Neuronal stem cell (in vitro differentiated cells): Measurements from ENCODE around the gene AGAP1.

Source experiments
- DNase-seq: peaks from one replicate; pipeline ENCODE4 v3.0.0-alpha.2; 2013; ENCODE audit warnings: low spot score
- H2AFZ ChIP-seq: one replicate; pipeline ENCODE4 v1.6.1; 2013; ENCODE audit warnings: mild to moderate bottlenecking, low read length, inconsistent platforms
- H2AK5ac ChIP-seq: 2 replicates; pipeline ENCODE4 v1.6.1; 2013; ENCODE audit warnings: low read depth, mild to moderate bottlenecking, inconsistent platforms, low read length, moderate library complexity, mixed read lengths
- H2BK120ac ChIP-seq: 2 replicates; pipeline ENCODE4 v1.6.1; 2013; ENCODE audit warnings: low read depth, mild to moderate bottlenecking, inconsistent platforms, low read length, moderate library complexity, mixed read lengths
- H2BK12ac ChIP-seq: one replicate; pipeline ENCODE4 v1.6.1; 2013; ENCODE audit warnings: low read length, inconsistent platforms
- H2BK15ac ChIP-seq: 2 replicates; pipeline ENCODE4 v1.6.1; 2013; ENCODE audit warnings: mild to moderate bottlenecking, low read length, inconsistent platforms, mixed read lengths
- H2BK5ac ChIP-seq: one replicate; pipeline ENCODE4 v1.6.1; 2013; ENCODE audit warnings: inconsistent platforms, mild to moderate bottlenecking, low read length, moderate library complexity
- H3K14ac ChIP-seq: one replicate; pipeline ENCODE4 v1.6.1; 2013; ENCODE audit warnings: low read length, inconsistent platforms
- H3K18ac ChIP-seq: 2 replicates; pipeline ENCODE4 v1.6.1; 2013; ENCODE audit warnings: low read length, inconsistent platforms
- H3K23ac ChIP-seq: 2 replicates; pipeline ENCODE4 v1.6.1; 2013; ENCODE audit warnings: low read depth, mild to moderate bottlenecking, mixed read lengths, low read length, inconsistent platforms; ENCODE audit not compliant: poor library complexity
- H3K27ac ChIP-seq: replicated peaks from 3 replicates; pipeline ENCODE4 v1.5.1; 2013; ENCODE audit warnings: low read length, inconsistent platforms
- H3K27me3 ChIP-seq, 3 experiments: 2 replicates each; pipeline ENCODE4 v1.6.1; 2013; ENCODE audit warnings: low read length in 3 of 3, mild to moderate bottlenecking in 2 of 3, inconsistent platforms in 1 of 3, low read depth in 1 of 3, mixed read lengths in 1 of 3, moderate library complexity in 1 of 3; ENCODE audit not compliant: control insufficient read depth in 3 of 3, insufficient read depth in 3 of 3
- H3K36me3 ChIP-seq, 2 donors: replicated peaks in 1 of 2; 2 replicates each; pipeline ENCODE4 v1.6.1; 2013; ENCODE audit warnings: low read length in 2 of 2; ENCODE audit not compliant: control insufficient read depth in 2 of 2, insufficient read depth in 2 of 2
- H3K4ac ChIP-seq: 2 replicates; pipeline ENCODE4 v1.6.1; 2013; ENCODE audit warnings: inconsistent platforms, mild to moderate bottlenecking, low read length, moderate library complexity
- H3K4me1 ChIP-seq, 2 donors: 1 replicate in 1 of 2; 2 replicates in 1 of 2; pipeline ENCODE4 v1.6.1; 2013; ENCODE audit warnings: low read length in 2 of 2, low read depth in 1 of 2; ENCODE audit not compliant: control insufficient read depth in 2 of 2, insufficient read depth in 1 of 2
- H3K4me2 ChIP-seq: one replicate; pipeline ENCODE4 v1.6.1; 2013; ENCODE audit warnings: mild to moderate bottlenecking, low read length, inconsistent platforms; ENCODE audit not compliant: insufficient read depth, poor library complexity, severe bottlenecking
- H3K4me3 ChIP-seq, 2 donors: 2 replicates each; pipeline ENCODE4 v1.5.1; 2013; ENCODE audit warnings: low read length in 2 of 2, mild to moderate bottlenecking in 2 of 2, inconsistent platforms in 1 of 2, moderate library complexity in 1 of 2
- H3K79me1 ChIP-seq: one replicate; pipeline ENCODE4 v1.6.1; 2013; ENCODE audit warnings: low read depth, mild to moderate bottlenecking, inconsistent platforms, low read length, moderate library complexity
- H3K9ac ChIP-seq: one replicate; pipeline ENCODE4 v1.6.1; 2013; ENCODE audit warnings: mild to moderate bottlenecking, low read depth, low read length, inconsistent platforms; ENCODE audit not compliant: poor library complexity
- H3K9me3 ChIP-seq, 2 donors: replicated peaks in 1 of 2; 2 replicates each; pipeline versions ENCODE3 to v1.6.1; 2013; ENCODE audit warnings: low read length in 2 of 2, mild to moderate bottlenecking in 2 of 2, inconsistent platforms in 1 of 2, low read depth in 1 of 2, mixed read lengths in 1 of 2, moderate library complexity in 1 of 2; ENCODE audit not compliant: control insufficient read depth in 2 of 2, insufficient read depth in 1 of 2
- H4K8ac ChIP-seq: one replicate; pipeline ENCODE4 v1.6.1; 2013; ENCODE audit warnings: low read depth, mild to moderate bottlenecking, inconsistent platforms, low read length, moderate library complexity
- H4K91ac ChIP-seq: one replicate; pipeline ENCODE4 v1.6.1; 2013; ENCODE audit warnings: low read length, low read depth, mild to moderate bottlenecking, inconsistent platforms; ENCODE audit not compliant: poor library complexity
- WGBS, 2 donors: extraction: QIAGEN DNeasy Blood & Tissue Kit; methylation state at CpG; one replicate each; pipeline ENCODE4 v1.1.7; 2013; ENCODE audit warnings: missing lambda C conversion rate in 2 of 2, mixed read lengths in 1 of 2; ENCODE audit not compliant: insufficient read length in 2 of 2, insufficient replicate concordance in 1 of 2; ENCODE audit errors: extremely low coverage in 2 of 2; 5-methylcytosine and 5-hydroxymethylcytosine counted together

The AGAP1 gene

GRCh38 chr2:236173729-236174607 lies 680.1 kb downstream of the AGAP1 start:
- DNase-seq: no peak
- peaks cover 4 to 45% of the 10 kb centered on the region in 2 donors for H3K4me1 ChIP-seq
- H3K27me3 ChIP-seq: peaks cover 0 to 89% (median 44%) of the 10 kb centered on the region in 3 experiments

GRCh38 chr2:236175548-236176150 lies 681.8 kb downstream of the AGAP1 start:
- H3K27ac ChIP-seq: no peak overlapping the region
- no peak overlapping the region for H3K14ac ChIP-seq
- H3K4ac ChIP-seq: no peak overlapping the region
- H2BK5ac ChIP-seq: no peak overlapping the region
- H3K79me1 ChIP-seq: no peaks in the 10 kb centered on the region
- WGBS, 2 donors: no CpG with 5 or more reads among the region's 6 CpGs
- peaks cover 0 to 87% (median 37%) of the 10 kb centered on the region in 3 experiments for H3K27me3 ChIP-seq
- H3K4me1 ChIP-seq: peaks cover 4 to 37% of the 10 kb centered on the region in 2 donors
- H4K8ac ChIP-seq: no peak overlapping the region
- no peak overlapping the region for H2AK5ac ChIP-seq
- peak overlapping the region; percentile 7 for H2AFZ ChIP-seq
- no peak overlapping the region for H2BK120ac ChIP-seq
- no peaks in the 10 kb centered on the region for H3K36me3 ChIP-seq
- no peak for DNase-seq
- no peak overlapping the region for H3K9ac ChIP-seq
- no peak overlapping the region for H2BK15ac ChIP-seq
- no peak overlapping the region for H2BK12ac ChIP-seq
- H3K18ac ChIP-seq: no peak overlapping the region
- H3K9me3 ChIP-seq: peaks cover 0 to 17% of the 10 kb centered on the region in 2 donors
- H3K23ac ChIP-seq: no peak overlapping the region
- H3K4me2 ChIP-seq: no peak overlapping the region
- no peak overlapping the region for H3K4me3 ChIP-seq
- H4K91ac ChIP-seq: no peak overlapping the region

More at GRCh38 chr2:236173729-236174607, 680.1 kb downstream of the AGAP1 start:
- peak overlapping the region; percentile 23 for H2BK120ac ChIP-seq
- H2AK5ac ChIP-seq: peak overlapping the region; percentile 33
- H3K14ac ChIP-seq: no peak overlapping the region
- H4K8ac ChIP-seq: no peak overlapping the region
- no peak overlapping the region for H3K27ac ChIP-seq
- H2BK5ac ChIP-seq: no peak overlapping the region
- H3K18ac ChIP-seq: peak overlapping the region; percentile 80
- H3K4ac ChIP-seq: no peak overlapping the region
- H3K23ac ChIP-seq: peak overlapping the region; percentile 62
- no peak overlapping the region for H3K4me2 ChIP-seq
- no peak overlapping the region for H3K9ac ChIP-seq
- H3K9me3 ChIP-seq: peaks cover 0 to 14% of the 10 kb centered on the region in 2 donors
- H4K91ac ChIP-seq: no peak overlapping the region
- H2BK15ac ChIP-seq: no peak overlapping the region
- H2BK12ac ChIP-seq: no peak overlapping the region
- H3K36me3 ChIP-seq: no peaks in the 10 kb centered on the region
- H3K4me3 ChIP-seq: no peak overlapping the region
- WGBS, 2 donors: no CpG with 5 or more reads among the region's 23 CpGs
- H3K79me1 ChIP-seq: peaks cover 2% of the 10 kb centered on the region
- no peak overlapping the region for H2AFZ ChIP-seq

- Histone ChIP-seq H2AK5ac (no peak overlapping the region), H3K14ac (no peak overlapping the region), H2BK120ac (no peak overlapping the region), H3K36me3 (no peaks in the 10 kb centered on the region), H4K8ac (no peak overlapping the region), H3K79me1 (no peaks in the 10 kb centered on the region), H3K4ac (no peak overlapping the region), H2BK12ac (no peak overlapping the region), H3K23ac (no peak overlapping the region), H3K9me3 (peaks cover 0 to 17% of the 10 kb centered on the region in 2 donors), H3K27ac (no peak overlapping the region), H2BK5ac (no peak overlapping the region), H4K91ac (no peak overlapping the region), H2BK15ac (no peak overlapping the region), H2AFZ (no peak overlapping the region), H3K18ac (no peak overlapping the region), H3K27me3 (peaks cover 0 to 79% (median 32%) of the 10 kb centered on the region in 3 experiments), H3K4me3 (no peak overlapping the region), H3K4me1 (peaks cover 2 to 30% of the 10 kb centered on the region in 2 donors), H3K9ac (no peak overlapping the region), H3K4me2 (no peak overlapping the region)
- DNase-seq: peak; percentile 38
- no CpG with 5 or more reads among the region's 7 CpGs for WGBS, 2 donors
These were observed 682.6 kb downstream of the AGAP1 start for GRCh38 chr2:236176417-236176816.

- Histone ChIP-seq H3K9ac (no peak overlapping the region), H2BK120ac (no peak overlapping the region), H3K9me3 (peaks cover 0 to 17% of the 10 kb centered on the region in 2 donors), H3K27ac (no peak overlapping the region), H3K4me1 (peaks cover 0 to 25% of the 10 kb centered on the region in 2 donors), H4K8ac (no peak overlapping the region), H3K14ac (no peak overlapping the region), H3K36me3 (no peaks in the 10 kb centered on the region), H2AK5ac (no peak overlapping the region), H3K23ac (no peak overlapping the region), H3K27me3 (peaks cover 0 to 74% (median 28%) of the 10 kb centered on the region in 3 experiments), H3K4ac (no peak overlapping the region), H3K4me3 (no peak overlapping the region), H3K79me1 (no peaks in the 10 kb centered on the region), H4K91ac (no peak overlapping the region), H2AFZ (no peak overlapping the region), H2BK15ac (no peak overlapping the region), H3K18ac (no peak overlapping the region), H2BK5ac (no peak overlapping the region), H3K4me2 (no peak overlapping the region), H2BK12ac (no peak overlapping the region)
- DNase-seq: no peak
- no CpG with 5 or more reads among the region's 21 CpGs for WGBS, 2 donors
These were observed 683.1 kb downstream of the AGAP1 start for GRCh38 chr2:236176951-236177350.
